Measurements from ENCODE around the gene ASTN2.

ASTN2 gene

GRCh38 chr9:116718111-116718510, 696.7 kb downstream of the ASTN2 start:
- H3K9me3 ChIP-seq (replicated peaks; ENCODE audit: insufficient read depth, low read length) = no peaks in the 10 kb centered on the region
- DNase-seq = no peak
- H3K4me1 ChIP-seq (ENCODE audit: low read length) = no peaks in the 10 kb centered on the region
- H3K27ac ChIP-seq (ENCODE audit: low read length) = no peak overlapping the region
- H3K4me3 ChIP-seq (ENCODE audit: low read length) = no peak overlapping the region
- H3F3A ChIP-seq (ENCODE audit: insufficient read depth, low read length) = no peaks in the 10 kb centered on the region
- H2AFZ ChIP-seq (ENCODE audit: low read length) = no peak overlapping the region
- no peaks in the 10 kb centered on the region for H3K79me2 ChIP-seq (ENCODE audit: low read length)
- no peaks in the 10 kb centered on the region for H3K36me3 ChIP-seq (replicated peaks; ENCODE audit: insufficient read depth, low read length)
- no peaks in the 10 kb centered on the region for H3K9me2 ChIP-seq (replicated peaks; ENCODE audit: insufficient read depth, low read length)
- H3K27me3 ChIP-seq (replicated peaks; ENCODE audit: insufficient read depth, low read length) = no peaks in the 10 kb centered on the region
- no peak overlapping the region for H3K9ac ChIP-seq (ENCODE audit: low read length)
- no peaks in the 10 kb centered on the region for H4K20me1 ChIP-seq (ENCODE audit: insufficient read depth, low read length)
- no peak for TF ChIP-seq CTCF (IDR thresholded peaks at IDR 0.05; ENCODE audit: low read length)
- no peak for TF ChIP-seq EZH2phosphoT487 (IDR thresholded peaks at IDR 0.05; ENCODE audit: low read length)
- H3K4me2 ChIP-seq (ENCODE audit: low read depth, low read length) = no peak overlapping the region

GRCh38 chr9:116717150-116717549, 697.7 kb downstream of the ASTN2 start:
- no peaks in the 10 kb centered on the region for H3K27me3 ChIP-seq (replicated peaks; ENCODE audit: insufficient read depth, low read length)
- H3K9me3 ChIP-seq (replicated peaks; ENCODE audit: insufficient read depth, low read length) = no peaks in the 10 kb centered on the region
- H3F3A ChIP-seq (ENCODE audit: insufficient read depth, low read length) = no peaks in the 10 kb centered on the region
- H4K20me1 ChIP-seq (ENCODE audit: insufficient read depth, low read length) = no peaks in the 10 kb centered on the region
- DNase-seq = no peak
- H3K9me2 ChIP-seq (replicated peaks; ENCODE audit: insufficient read depth, low read length) = no peaks in the 10 kb centered on the region
- H3K79me2 ChIP-seq (ENCODE audit: low read length) = no peaks in the 10 kb centered on the region
- H3K27ac ChIP-seq (ENCODE audit: low read length) = no peak overlapping the region
- H3K4me2 ChIP-seq (ENCODE audit: low read depth, low read length) = no peak overlapping the region
- no peak overlapping the region for H3K4me3 ChIP-seq (ENCODE audit: low read length)
- H2AFZ ChIP-seq (ENCODE audit: low read length) = no peak overlapping the region
- no peak overlapping the region for H3K9ac ChIP-seq (ENCODE audit: low read length)
- H3K36me3 ChIP-seq (replicated peaks; ENCODE audit: insufficient read depth, low read length) = no peaks in the 10 kb centered on the region
- no peaks in the 10 kb centered on the region for H3K4me1 ChIP-seq (ENCODE audit: low read length)
- no peak for TF ChIP-seq EZH2phosphoT487 (IDR thresholded peaks at IDR 0.05; ENCODE audit: low read length)
- no peak for TF ChIP-seq EZH2 (optimal IDR thresholded peaks at IDR 0.05; ENCODE audit: low read depth, low read length)
- no peak for TF ChIP-seq CTCF (IDR thresholded peaks at IDR 0.05; ENCODE audit: low read length)

- Histone ChIP-seq H3F3A (ENCODE audit: insufficient read depth, low read length) (no peaks in the 10 kb centered on the region), H2AFZ (ENCODE audit: low read length) (no peak overlapping the region), H3K9ac (ENCODE audit: low read length) (no peak overlapping the region), H3K4me2 (ENCODE audit: low read depth, low read length) (no peak overlapping the region), H3K9me2 (replicated peaks; ENCODE audit: insufficient read depth, low read length) (no peaks in the 10 kb centered on the region), H3K4me1 (ENCODE audit: low read length) (no peaks in the 10 kb centered on the region), H3K4me3 (ENCODE audit: low read length) (no peak overlapping the region), H4K20me1 (ENCODE audit: insufficient read depth, low read length) (no peaks in the 10 kb centered on the region), H3K79me2 (ENCODE audit: low read length) (no peaks in the 10 kb centered on the region), H3K9me3 (replicated peaks; ENCODE audit: insufficient read depth, low read length) (no peaks in the 10 kb centered on the region), H3K27me3 (replicated peaks; ENCODE audit: insufficient read depth, low read length) (no peaks in the 10 kb centered on the region), H3K27ac (ENCODE audit: low read length) (no peak overlapping the region), H3K36me3 (replicated peaks; ENCODE audit: insufficient read depth, low read length) (no peaks in the 10 kb centered on the region)
- no peak for DNase-seq
- no peak for TF ChIP-seq EZH2 (optimal IDR thresholded peaks at IDR 0.05; ENCODE audit: low read depth, low read length)
- no peak for TF ChIP-seq CTCF (IDR thresholded peaks at IDR 0.05; ENCODE audit: low read length)
- TF ChIP-seq EZH2phosphoT487 (IDR thresholded peaks at IDR 0.05; ENCODE audit: low read length) = no peak
Measured at GRCh38 chr9:116716438-116716837, 698.4 kb downstream of the ASTN2 start.

Data from MM.1S (cell line).